Right atrium auricular region (tissue), 2 donors: ENCODE data around the gene TTC8. TPM values are rescaled to one million over a fixed set of nuclear protein-coding genes. Genes with fewer than 3 reads are reported as not detected.

Experiments used
- DNase-seq: peaks from one replicate; pipeline ENCODE4 v3.0.0-alpha.2; 2019; ENCODE audit warnings: low spot score
- H3K27ac ChIP-seq, 2 donors: fragments of 200-600 bp; sonication (generic); 1 replicate in 1 of 2; 2 replicates in 1 of 2; pipeline ENCODE4 v1.5.1; 2016 to 2019
- H3K27me3 ChIP-seq, 2 donors: fragments of 200-600 bp; sonication (generic); one replicate each; pipeline versions ENCODE4 v1.5.1 to v1.6.0; 2017 to 2019
- H3K36me3 ChIP-seq: fragments of 200-600 bp; sonication (generic); one replicate; pipeline ENCODE4 v1.5.1; 2016
- H3K4me1 ChIP-seq, 2 donors: fragments of 200-600 bp; sonication (generic); one replicate each; pipeline versions ENCODE4 v1.5.1 to v1.6.0; 2017 to 2019
- H3K4me3 ChIP-seq, 2 donors: fragments of 200-600 bp; sonication (generic); 1 replicate in 1 of 2; 2 replicates in 1 of 2; pipeline ENCODE4 v1.5.1; 2017 to 2019; ENCODE audit warnings: mild to moderate bottlenecking in 1 of 2, moderate library complexity in 1 of 2
- H3K9me3 ChIP-seq, 2 donors: fragments of 200-600 bp; sonication (generic); one replicate each; pipeline ENCODE4 v1.5.1; 2019
- CTCF ChIP-seq, 2 donors: fragments of 200-600 bp; sonication (generic); IDR thresholded peaks; one replicate each; pipeline ENCODE4 v1.5.1; 2019; ENCODE audit warnings: antibody characterized with exemption in 2 of 2
- total RNA-seq, 2 donors: library from RNA; depleted of rRNA; stranded (reverse); fragments of >200 nt; gene quantifications; one replicate each; pipeline ENCODE4 v1.1.0, GENCODE V29; 2016

The TTC8 gene
- total RNA-seq, 2 donors from 2014 or later, result 8.0 to 19.5 TPM

GRCh38 chr14:88844980-88845491 is 20.6 kb downstream of the TTC8 start:
- Histone ChIP-seq H3K27ac (no peak overlapping the region), H3K27me3 (no peaks in the 10 kb centered on the region), H3K36me3 (no peaks in the 10 kb centered on the region), H3K4me1 (no peaks in the 10 kb centered on the region), H3K9me3 (no peaks in the 10 kb centered on the region), H3K4me3 (no peak overlapping the region)
- DNase-seq, result no peak
- no peak for TF ChIP-seq CTCF (IDR thresholded peaks at IDR 0.05)

- Histone ChIP-seq H3K27ac (no peak overlapping the region), H3K36me3 (no peaks in the 10 kb centered on the region), H3K27me3 (no peaks in the 10 kb centered on the region), H3K4me1 (no peaks in the 10 kb centered on the region), H3K4me3 (no peak overlapping the region), H3K9me3 (no peaks in the 10 kb centered on the region)
- no peak for TF ChIP-seq CTCF (IDR thresholded peaks at IDR 0.05)
- no peak for DNase-seq
These were observed 24.1 kb downstream of the TTC8 start for GRCh38 chr14:88848571-88848970.

GRCh38 chr14:88849716-88850115 is 25.3 kb downstream of the TTC8 start:
- H3K27me3 ChIP-seq, result no peaks in the 10 kb centered on the region
- DNase-seq, result no peak
- no peak for TF ChIP-seq CTCF (IDR thresholded peaks at IDR 0.05)

GRCh38 chr14:88851587-88851986 is 27.1 kb downstream of the TTC8 start:
- no peaks in the 10 kb centered on the region for H3K36me3 ChIP-seq
- no peak for DNase-seq
- H3K4me1 ChIP-seq, result no peaks in the 10 kb centered on the region
- H3K27ac ChIP-seq, result no peak overlapping the region
- H3K4me3 ChIP-seq, result no peak overlapping the region
- no peaks in the 10 kb centered on the region for H3K9me3 ChIP-seq
- H3K27me3 ChIP-seq, result no peaks in the 10 kb centered on the region
- no peak for TF ChIP-seq CTCF (IDR thresholded peaks at IDR 0.05)

More at GRCh38 chr14:88849716-88850115, 25.3 kb downstream of the TTC8 start:
- Histone ChIP-seq H3K4me1 (no peaks in the 10 kb centered on the region), H3K36me3 (no peaks in the 10 kb centered on the region), H3K27ac (no peak overlapping the region), H3K9me3 (no peaks in the 10 kb centered on the region), H3K4me3 (no peak overlapping the region)

- no peak overlapping the region for H3K4me3 ChIP-seq
- DNase-seq, result no peak
- TF ChIP-seq CTCF (IDR thresholded peaks at IDR 0.05), result no peak
These were observed 28.2 kb downstream of the TTC8 start for GRCh38 chr14:88852632-88853031.

GRCh38 chr14:88853129-88853528 is 28.7 kb downstream of the TTC8 start:
- H3K27ac ChIP-seq, result no peak overlapping the region
- no peaks in the 10 kb centered on the region for H3K27me3 ChIP-seq
- no peaks in the 10 kb centered on the region for H3K9me3 ChIP-seq
- H3K36me3 ChIP-seq, result peaks cover 8% of the 10 kb centered on the region
- no peak for TF ChIP-seq CTCF (IDR thresholded peaks at IDR 0.05)
- no peak for DNase-seq
- H3K4me1 ChIP-seq, result no peaks in the 10 kb centered on the region
- H3K4me3 ChIP-seq, result no peak overlapping the region

More at GRCh38 chr14:88852632-88853031, 28.2 kb downstream of the TTC8 start:
- no peaks in the 10 kb centered on the region for H3K9me3 ChIP-seq
- no peaks in the 10 kb centered on the region for H3K27me3 ChIP-seq
- H3K36me3 ChIP-seq, result peaks cover 6% of the 10 kb centered on the region
- H3K27ac ChIP-seq, result no peak overlapping the region
- no peaks in the 10 kb centered on the region for H3K4me1 ChIP-seq
